Thymus (tissue), 11 donors: ENCODE data around the gene ARID1B. TPM values are rescaled to one million over a fixed set of nuclear protein-coding genes. Genes with fewer than 3 reads are reported as not detected.

Experiments used
- DNase-seq, 9 donors: peaks; one replicate each; pipeline ENCODE4 v3.0.0-alpha.2; 2013; ENCODE audit warnings: low spot score in 9 of 9, low read depth in 6 of 9, missing footprints in 1 of 9
- H3K27ac ChIP-seq, 2 donors: one replicate each; pipeline ENCODE4 v1.5.1; 2013; ENCODE audit warnings: control low read depth in 1 of 2, low read depth in 1 of 2, low read length in 1 of 2, mild to moderate bottlenecking in 1 of 2, moderate library complexity in 1 of 2
- H3K27me3 ChIP-seq, 2 donors: one replicate each; pipeline ENCODE4 v1.5.1; 2013; ENCODE audit warnings: low read length in 1 of 2; ENCODE audit not compliant: control insufficient read depth in 2 of 2, insufficient read depth in 1 of 2
- H3K36me3 ChIP-seq, 2 donors: one replicate each; pipeline ENCODE4 v1.5.1; 2013; ENCODE audit warnings: low read length in 1 of 2, mild to moderate bottlenecking in 1 of 2, moderate library complexity in 1 of 2; ENCODE audit not compliant: control insufficient read depth in 2 of 2, insufficient read depth in 2 of 2
- H3K4me1 ChIP-seq, 2 donors: one replicate each; pipeline ENCODE4 v1.5.1; 2013; ENCODE audit warnings: low read length in 2 of 2; ENCODE audit not compliant: control insufficient read depth in 2 of 2, insufficient read depth in 2 of 2
- H3K4me3 ChIP-seq, 2 donors: one replicate each; pipeline ENCODE4 v1.5.1; 2013; ENCODE audit warnings: low read length in 2 of 2, control low read depth in 1 of 2, mild to moderate bottlenecking in 1 of 2
- H3K9me3 ChIP-seq, 2 donors: one replicate each; pipeline ENCODE4 v1.5.1; 2013; ENCODE audit warnings: low read length in 1 of 2, mild to moderate bottlenecking in 1 of 2; ENCODE audit not compliant: control insufficient read depth in 2 of 2, insufficient read depth in 1 of 2
- WGBS: extraction: QIAGEN DNeasy Blood & Tissue Kit; methylation state at CpG from one replicate; pipeline ENCODE4 v1.1.7; 2013; 5-methylcytosine and 5-hydroxymethylcytosine counted together
- polyA plus RNA-seq: library from polyadenylated mRNA; stranded (reverse); fragments of 200-250 nt; gene quantifications from one replicate; pipeline ENCODE4 v1.2.3, GENCODE V29; 2013
- total RNA-seq: library from RNA; stranded (reverse); fragments of 120-200 nt; gene quantifications from one replicate; pipeline ENCODE4 v1.2.4, GENCODE V29; 2013
- donor health status: healthy.

The ARID1B gene
- total and polyA plus RNA-seq, 2 donors = 24.0 to 26.5 TPM

- H3K4me1 ChIP-seq = no peaks in the 10 kb centered on the region
- DNase-seq = no peak
- H3K27me3 ChIP-seq = no peaks in the 10 kb centered on the region
- peaks cover 0 to 2% of the 10 kb centered on the region in 2 donors for H3K9me3 ChIP-seq
- no peaks in the 10 kb centered on the region for H3K36me3 ChIP-seq
- no peak overlapping the region for H3K27ac ChIP-seq
- H3K4me3 ChIP-seq = no peak overlapping the region
- 86% methylated on average over 7 of the region's 7 CpGs for WGBS
These were observed 476.5 kb downstream of the ARID1B start for GRCh38 chr6:157253699-157254098.

- H3K4me1 ChIP-seq = no peaks in the 10 kb centered on the region
- no peaks in the 10 kb centered on the region for H3K9me3 ChIP-seq
- H3K36me3 ChIP-seq = no peaks in the 10 kb centered on the region
- no peaks in the 10 kb centered on the region for H3K27me3 ChIP-seq
- H3K4me3 ChIP-seq = no peak overlapping the region
- DNase-seq = no peak
- WGBS = 96% methylated on average over 3 of the region's 3 CpGs
- H3K27ac ChIP-seq = no peak overlapping the region
These were observed 477.4 kb downstream of the ARID1B start for GRCh38 chr6:157254538-157254937.

GRCh38 chr6:157255079-157255478 lies 477.9 kb downstream of the ARID1B start:
- Histone ChIP-seq H3K27ac (no peak overlapping the region), H3K4me3 (no peak overlapping the region), H3K36me3 (no peaks in the 10 kb centered on the region), H3K9me3 (no peaks in the 10 kb centered on the region), H3K4me1 (no peaks in the 10 kb centered on the region), H3K27me3 (no peaks in the 10 kb centered on the region)
- 92% methylated on average over 3 of the region's 3 CpGs for WGBS
- no peak for DNase-seq

DNA sequence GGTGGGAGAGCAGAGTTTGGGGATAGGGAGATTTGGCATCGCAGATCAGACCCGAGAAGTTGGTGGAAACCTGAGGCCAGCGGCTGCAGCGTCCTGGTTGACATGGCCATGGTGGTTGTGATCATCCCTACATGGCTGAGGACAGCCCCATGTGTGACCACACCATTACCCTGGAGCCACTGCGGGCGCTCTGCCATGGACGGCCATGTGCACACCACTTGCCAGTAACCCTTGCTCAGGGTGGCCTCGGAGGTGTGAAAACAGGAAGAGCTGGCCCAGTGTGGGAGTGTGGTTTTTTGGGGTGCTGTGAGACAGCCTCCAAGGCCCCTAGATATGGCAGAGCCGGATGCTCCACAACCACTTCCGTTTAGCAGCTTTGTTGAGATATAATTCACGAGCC lies 481.7 kb downstream of the ARID1B start:
- no peak for DNase-seq
- Histone ChIP-seq H3K27me3 (no peaks in the 10 kb centered on the region), H3K4me1 (no peaks in the 10 kb centered on the region), H3K27ac (no peak overlapping the region), H3K36me3 (no peaks in the 10 kb centered on the region), H3K4me3 (no peak overlapping the region), H3K9me3 (no peaks in the 10 kb centered on the region)
- 92% methylated on average over 11 of the region's 11 CpGs for WGBS

GRCh38 chr6:157259443-157259842 lies 482.3 kb downstream of the ARID1B start:
- H3K4me3 ChIP-seq = no peak overlapping the region
- no peaks in the 10 kb centered on the region for H3K9me3 ChIP-seq
- no peaks in the 10 kb centered on the region for H3K4me1 ChIP-seq
- no peak for DNase-seq
- no peaks in the 10 kb centered on the region for H3K36me3 ChIP-seq
- WGBS = 98% methylated on average over 9 of the region's 9 CpGs
- no peak overlapping the region for H3K27ac ChIP-seq
- no peaks in the 10 kb centered on the region for H3K27me3 ChIP-seq
